NCI-H1092 (cell line): ENCODE data around the gene APOL1.

Source experiments
- DNase-seq: peaks from one replicate; lab custom pipeline; 2025; lab: John Stamatoyannopoulos, UW

Gene APOL1

GRCh38 chr22:36308880-36309279, 55.9 kb downstream of the APOL1 start:
- no peak for DNase-seq

- DNase-seq, result no peak
Measured at GRCh38 chr22:36311386-36312085, 58.6 kb downstream of the APOL1 start.

- DNase-seq, result no peak
Measured at GRCh38 chr22:36315325-36315724, 62.4 kb downstream of the APOL1 start.

GRCh38 chr22:36316419-36316818, 63.5 kb downstream of the APOL1 start:
- DNase-seq, result no peak
